Calu3 (cell line): ENCODE results near the gene PRR13. TPM values are rescaled to one million over a fixed set of nuclear protein-coding genes. Genes with fewer than 3 reads are reported as not detected.
"Not testable (repeated sequence)": the region's sequence is repeated elsewhere in the genome, so short reads cannot be mapped to it uniquely, and the experiment has no call there.

Source experiments
- BruUV-seq: library from RNA; stranded (reverse); fragments of 400-500 nt; replicated peaks from 2 replicates; lab custom pipeline; 2021; lab: Mats Ljungman, UMichigan
- CTCF ChIA-PET: fragments of 300-600 bp; sonication (Branson Sonifier 250); formaldehyde crosslinking; loops from one replicate; lab custom pipeline; 2022; ENCODE audit warnings: antibody characterized with exemption; lab: Charles Lee
- DNase-seq: peaks from one replicate; pipeline ENCODE4 v3.0.0; 2022
- H3K27ac Mint-ChIP-seq: one replicate; pipeline ENCODE4 v1.8.0; 2022; ENCODE audit warnings: mixed read lengths; ENCODE audit not compliant: unreplicated experiment
- H3K27me3 Mint-ChIP-seq: one replicate; pipeline ENCODE4 v1.8.0; 2022; ENCODE audit warnings: mixed read lengths; ENCODE audit not compliant: unreplicated experiment
- H3K36me3 Mint-ChIP-seq: one replicate; pipeline ENCODE4 v1.8.0; 2022; ENCODE audit warnings: mild to moderate bottlenecking, moderate library complexity, mixed read lengths; ENCODE audit not compliant: insufficient read depth, unreplicated experiment
- H3K4me1 Mint-ChIP-seq: one replicate; pipeline ENCODE4 v1.8.0; 2022; ENCODE audit warnings: mild to moderate bottlenecking, low read depth, mixed read lengths; ENCODE audit not compliant: unreplicated experiment
- H3K4me3 Mint-ChIP-seq: one replicate; pipeline ENCODE4 v1.8.0; 2022; ENCODE audit warnings: mild to moderate bottlenecking, low read depth, moderate library complexity, mixed read lengths; ENCODE audit not compliant: unreplicated experiment
- H3K9me3 Mint-ChIP-seq: one replicate; pipeline ENCODE4 v1.8.0; 2022; ENCODE audit warnings: low read depth, mixed read lengths; ENCODE audit not compliant: unreplicated experiment
- intact Hi-C: fragments of 100-400 bp; cut with micrococcal nuclease; formaldehyde crosslinking; loops from one replicate; pipeline ENCODE4 v1.10.0; 2022; ENCODE audit not compliant: unreplicated experiment
- total RNA-seq: library from RNA; stranded (reverse); gene quantifications from 2 replicates; pipeline ENCODE4 v1.2.3, GENCODE V29; 2022
- TF ChIP-seq, protein P1 (sequence below): fragments of 200-600 bp; IDR thresholded peaks from one replicate; pipeline ENCODE4 v1.8.0; 2022; ENCODE audit warnings: antibody characterized with exemption; ENCODE audit not compliant: unreplicated experiment

The PRR13 gene
- total RNA-seq, 1 experiment from 2014 or later = 151 TPM

DNA sequence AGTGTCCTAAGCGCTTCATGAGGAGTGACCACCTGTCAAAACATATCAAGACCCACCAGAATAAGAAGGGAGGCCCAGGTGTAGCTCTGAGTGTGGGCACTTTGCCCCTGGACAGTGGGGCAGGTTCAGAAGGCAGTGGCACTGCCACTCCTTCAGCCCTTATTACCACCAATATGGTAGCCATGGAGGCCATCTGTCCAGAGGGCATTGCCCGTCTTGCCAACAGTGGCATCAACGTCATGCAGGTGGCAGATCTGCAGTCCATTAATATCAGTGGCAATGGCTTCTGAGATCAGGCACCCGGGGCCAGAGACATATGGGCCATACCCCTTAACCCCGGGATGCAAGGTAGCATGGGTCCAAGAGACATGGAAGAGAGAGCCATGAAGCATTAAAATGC lies 30.6 kb upstream of the PRR13 start:
- H3K9me3 Mint-ChIP-seq = no peaks in the 10 kb centered on the region
- TF ChIP-seq, protein P1, sequence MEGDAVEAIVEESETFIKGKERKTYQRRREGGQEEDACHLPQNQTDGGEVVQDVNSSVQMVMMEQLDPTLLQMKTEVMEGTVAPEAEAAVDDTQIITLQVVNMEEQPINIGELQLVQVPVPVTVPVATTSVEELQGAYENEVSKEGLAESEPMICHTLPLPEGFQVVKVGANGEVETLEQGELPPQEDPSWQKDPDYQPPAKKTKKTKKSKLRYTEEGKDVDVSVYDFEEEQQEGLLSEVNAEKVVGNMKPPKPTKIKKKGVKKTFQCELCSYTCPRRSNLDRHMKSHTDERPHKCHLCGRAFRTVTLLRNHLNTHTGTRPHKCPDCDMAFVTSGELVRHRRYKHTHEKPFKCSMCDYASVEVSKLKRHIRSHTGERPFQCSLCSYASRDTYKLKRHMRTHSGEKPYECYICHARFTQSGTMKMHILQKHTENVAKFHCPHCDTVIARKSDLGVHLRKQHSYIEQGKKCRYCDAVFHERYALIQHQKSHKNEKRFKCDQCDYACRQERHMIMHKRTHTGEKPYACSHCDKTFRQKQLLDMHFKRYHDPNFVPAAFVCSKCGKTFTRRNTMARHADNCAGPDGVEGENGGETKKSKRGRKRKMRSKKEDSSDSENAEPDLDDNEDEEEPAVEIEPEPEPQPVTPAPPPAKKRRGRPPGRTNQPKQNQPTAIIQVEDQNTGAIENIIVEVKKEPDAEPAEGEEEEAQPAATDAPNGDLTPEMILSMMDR = no peak
- BruUV-seq = no TSS peak
- H3K36me3 Mint-ChIP-seq = peaks cover 32% of the 10 kb centered on the region
- intact Hi-C loops = no loop called here
- no peak for DNase-seq
- no peak overlapping the region for H3K27ac Mint-ChIP-seq
- H3K4me3 Mint-ChIP-seq = no peak overlapping the region
- H3K4me1 Mint-ChIP-seq = peaks cover 14% of the 10 kb centered on the region
- CTCF ChIA-PET = no interaction called here
- no peaks in the 10 kb centered on the region for H3K27me3 Mint-ChIP-seq

DNA sequence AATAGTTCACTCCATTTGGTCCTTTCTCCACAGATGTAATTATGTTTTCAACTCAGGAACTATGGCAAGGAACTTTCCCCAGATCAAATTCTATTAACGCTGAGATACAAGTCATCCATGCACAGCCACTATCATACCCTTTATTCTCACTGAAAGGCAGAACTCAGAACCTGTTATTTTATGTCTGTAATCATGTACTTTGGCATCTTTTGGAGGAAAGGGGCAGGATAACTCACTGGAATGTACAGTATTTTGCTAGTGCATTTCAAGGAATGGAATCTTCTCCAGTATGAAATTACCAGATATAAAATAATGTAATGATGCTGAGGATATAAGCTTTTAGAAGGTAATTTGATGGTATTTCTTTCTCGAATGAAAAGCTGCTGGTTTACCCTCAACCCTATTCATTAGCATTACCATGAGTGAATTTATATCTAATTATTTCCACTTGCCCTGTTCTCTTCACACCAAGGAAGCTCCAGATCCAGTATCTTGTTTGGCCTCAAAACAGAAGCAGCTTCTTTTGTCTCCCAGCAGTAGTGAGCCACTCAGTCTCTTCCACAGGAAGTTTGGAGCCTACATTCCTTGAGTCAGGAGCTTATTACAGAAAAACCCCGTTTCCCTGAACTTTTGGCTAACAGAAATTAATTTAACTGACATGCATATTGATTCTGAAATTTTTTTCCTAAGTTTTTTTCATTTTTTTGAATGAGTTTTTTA lies 27.9 kb upstream of the PRR13 start:
- no peaks in the 10 kb centered on the region for H3K27me3 Mint-ChIP-seq
- DNase-seq = no peak
- TF ChIP-seq, protein P1 = no peak
- no peak overlapping the region for H3K4me3 Mint-ChIP-seq
- BruUV-seq = no TSS peak
- intact Hi-C loops = no loop called here
- no peak overlapping the region for H3K27ac Mint-ChIP-seq
- peaks cover 18% of the 10 kb centered on the region for H3K4me1 Mint-ChIP-seq
- H3K36me3 Mint-ChIP-seq = peaks cover 31% of the 10 kb centered on the region
- H3K9me3 Mint-ChIP-seq = no peaks in the 10 kb centered on the region
- CTCF ChIA-PET = no interaction called here

DNA sequence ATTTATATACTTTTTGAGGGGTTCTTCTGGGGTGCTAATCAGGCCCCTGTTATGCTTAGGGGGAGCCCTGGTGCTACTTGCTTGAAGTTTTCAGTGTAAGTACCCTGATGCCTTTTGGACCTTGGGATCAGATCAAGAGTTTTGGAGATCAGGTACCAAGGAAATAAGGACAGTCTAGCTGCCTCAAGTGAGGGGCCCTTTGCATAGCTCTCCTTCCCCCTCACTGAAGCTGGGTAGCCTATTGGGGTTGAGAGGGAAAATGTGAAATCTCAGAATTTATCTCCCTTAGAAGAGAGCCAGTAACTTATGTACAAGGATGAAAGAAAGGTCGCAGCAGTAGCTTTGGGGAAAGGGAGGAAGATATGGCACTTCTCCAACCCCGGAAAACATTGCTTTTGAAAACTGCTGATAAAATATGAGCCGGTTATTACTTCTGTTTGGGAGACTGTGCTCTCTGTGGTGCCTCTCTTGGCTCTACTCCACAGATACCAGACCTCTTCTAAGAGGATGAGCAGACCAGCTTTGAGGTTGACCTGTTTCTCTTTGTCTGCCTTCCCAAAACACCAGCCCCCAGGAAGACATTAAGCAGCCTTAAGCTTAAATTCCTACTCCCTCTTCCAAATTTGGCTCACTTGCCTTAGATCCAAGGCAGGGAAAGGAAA lies 26.6 kb upstream of the PRR13 start:
- H3K27me3 Mint-ChIP-seq = no peaks in the 10 kb centered on the region
- TF ChIP-seq, protein P1 = no peak
- CTCF ChIA-PET = no interaction called here
- no peaks in the 10 kb centered on the region for H3K9me3 Mint-ChIP-seq
- intact Hi-C loops = no loop called here
- DNase-seq = no peak
- H3K4me3 Mint-ChIP-seq = no peak overlapping the region
- peaks cover 30% of the 10 kb centered on the region for H3K4me1 Mint-ChIP-seq
- peaks cover 26% of the 10 kb centered on the region for H3K36me3 Mint-ChIP-seq
- BruUV-seq = no TSS peak
- H3K27ac Mint-ChIP-seq = no peak overlapping the region

DNA sequence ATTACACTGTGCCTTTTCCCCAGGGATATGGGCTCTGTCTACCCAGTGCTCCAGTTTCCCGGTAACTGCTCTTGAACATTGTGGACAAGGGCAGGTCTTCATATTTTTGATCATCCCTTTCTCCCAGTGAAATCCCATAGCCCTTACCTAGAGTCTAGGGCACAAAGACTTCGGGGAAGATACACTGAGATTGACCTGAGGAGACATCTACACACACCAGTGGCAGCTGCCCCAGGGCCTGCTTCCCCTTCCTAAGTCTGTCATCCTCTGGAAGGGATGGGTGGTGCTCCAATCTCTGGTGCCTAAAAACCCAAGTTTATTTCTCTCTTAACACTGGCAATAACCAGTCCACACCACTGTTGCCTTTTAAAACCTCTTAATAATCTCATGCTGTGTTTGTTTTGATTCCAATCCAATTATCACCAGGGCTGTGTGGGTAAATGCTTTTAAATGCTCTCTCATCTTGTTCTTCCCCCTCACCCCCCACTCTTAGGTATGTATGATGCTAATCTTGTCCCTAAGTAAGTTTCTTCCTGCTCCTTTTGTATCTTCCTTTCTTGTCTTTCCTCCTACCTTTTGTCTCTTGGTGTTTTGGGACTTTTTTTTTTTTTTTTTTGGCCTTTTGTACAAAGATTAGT lies 25.7 kb upstream of the PRR13 start:
- BruUV-seq, H3K27me3 Mint-ChIP-seq, DNase-seq, intact Hi-C loops, H3K9me3 Mint-ChIP-seq, CTCF ChIA-PET, H3K4me3 Mint-ChIP-seq, H3K27ac Mint-ChIP-seq: not testable (repeated sequence)
- peaks cover 33% of the 10 kb centered on the region for H3K4me1 Mint-ChIP-seq
- peaks cover 20% of the 10 kb centered on the region for H3K36me3 Mint-ChIP-seq

DNA sequence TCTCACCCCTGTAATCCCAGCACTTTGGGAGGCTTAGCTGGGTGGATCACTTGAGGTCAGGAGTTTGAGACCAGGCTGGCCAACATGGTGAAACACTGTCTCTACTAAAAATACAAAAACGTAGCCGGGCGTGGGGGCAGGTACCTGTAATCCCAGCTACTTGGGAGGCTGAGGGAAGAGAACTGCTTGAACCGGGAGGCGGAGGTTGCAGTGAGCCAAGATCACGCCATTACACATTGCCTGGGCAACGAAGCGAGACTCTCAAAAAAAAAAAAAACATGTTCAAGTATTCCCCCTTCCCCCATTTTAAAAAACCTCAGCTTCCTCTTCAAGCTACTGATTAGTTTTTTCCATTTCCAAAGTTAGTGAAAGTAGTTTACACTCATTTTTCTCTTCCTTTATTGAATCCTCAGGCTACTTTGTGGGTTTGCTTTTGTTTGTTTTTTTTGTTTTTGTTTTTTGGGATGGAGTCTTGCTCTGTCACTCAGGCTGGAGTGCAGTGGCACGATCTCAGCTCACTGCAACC lies 24.2 kb upstream of the PRR13 start:
- CTCF ChIA-PET = interaction anchor here (0.6 kb wide), 1 partner anchor 72 kb away, joined by 3 read pairs; no protein-coding TSS in a partner anchor
- DNase-seq, intact Hi-C loops, BruUV-seq, H3K9me3 Mint-ChIP-seq, H3K4me3 Mint-ChIP-seq, H3K27ac Mint-ChIP-seq, H3K27me3 Mint-ChIP-seq: not testable (repeated sequence)
- H3K4me1 Mint-ChIP-seq = peaks cover 24% of the 10 kb centered on the region
- peaks cover 24% of the 10 kb centered on the region for H3K36me3 Mint-ChIP-seq
